HFFc6 (cell line): Measurements from ENCODE around the gene SORCS3. TPM values are rescaled to one million over a fixed set of nuclear protein-coding genes. Genes with fewer than 3 reads are reported as not detected.

Experiments used
- DNase-seq: peaks from one replicate; pipeline ENCODE4 v3.0.0-alpha.2; 2018
- H3K27ac Mint-ChIP-seq: 2 replicates; pipeline ENCODE4 v1.8.0; 2020; ENCODE audit warnings: mild to moderate bottlenecking, mixed read lengths
- H3K27me3 Mint-ChIP-seq: 2 replicates; pipeline ENCODE4 v1.8.0; 2021; ENCODE audit warnings: mild to moderate bottlenecking, moderate library complexity, mixed read lengths; ENCODE audit not compliant: insufficient read depth
- H3K36me3 Mint-ChIP-seq: 2 replicates; pipeline ENCODE4 v1.8.0; 2021; ENCODE audit warnings: low read depth, mixed read lengths
- H3K4me1 Mint-ChIP-seq: 2 replicates; pipeline ENCODE4 v1.8.0; 2020; ENCODE audit warnings: low read depth, mixed read lengths
- H3K4me3 Mint-ChIP-seq: 2 replicates; pipeline ENCODE4 v1.8.0; 2020; ENCODE audit warnings: mild to moderate bottlenecking, moderate library complexity, mixed read lengths
- H3K9me3 Mint-ChIP-seq: 2 replicates; pipeline ENCODE4 v1.8.0; 2020; ENCODE audit warnings: mild to moderate bottlenecking, mixed read lengths
- total RNA-seq, 6 experiments: library from RNA; stranded (reverse); fragmentation: NEBNext Ultra II Directional; extraction: Animal tissue kit (Norgen Biotek cat#: 25700); gene quantifications; 2 replicates in 1 of 6; 3 replicates in 5 of 6; pipeline ENCODE4 v1.2.3, GENCODE V29; 2021
- TF ChIP-seq, protein P1 (sequence below): fragments of 200-600 bp; sonication (generic); IDR thresholded peaks from 2 replicates; pipeline ENCODE4 v1.5.0; 2021; ENCODE audit warnings: antibody characterized with exemption, mild to moderate bottlenecking

Gene SORCS3
- total RNA-seq, 6 experiments from 2014 or later = not detected

DNA sequence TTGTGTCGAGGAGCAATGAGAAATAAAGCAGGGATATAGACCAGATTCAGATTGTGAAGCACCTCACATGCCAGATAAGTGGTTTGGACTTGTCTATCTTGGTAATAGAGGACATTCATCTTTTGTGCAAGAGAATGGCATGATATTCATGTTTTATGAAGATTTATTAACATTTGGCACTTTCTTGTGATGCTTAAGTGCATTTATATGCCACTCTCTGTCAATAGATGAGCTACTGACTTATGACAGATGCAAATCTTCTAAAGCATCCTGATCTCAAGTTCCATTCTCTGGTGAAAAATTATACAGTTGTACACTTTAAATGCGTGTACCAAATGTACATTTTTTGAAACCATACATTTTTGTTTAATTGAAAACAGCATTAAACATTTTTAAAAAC is 415.3 kb downstream of the SORCS3 start:
- Mint-ChIP-seq H3K4me1 (no peaks in the 10 kb centered on the region), H3K9me3 (peaks cover 31% of the 10 kb centered on the region), H3K4me3 (no peak overlapping the region), H3K36me3 (no peaks in the 10 kb centered on the region; the same call in 1 of the 2 replicates), H3K27ac (no peak overlapping the region), H3K27me3 (no peaks in the 10 kb centered on the region)
- DNase-seq = no peak
- TF ChIP-seq, protein P1, sequence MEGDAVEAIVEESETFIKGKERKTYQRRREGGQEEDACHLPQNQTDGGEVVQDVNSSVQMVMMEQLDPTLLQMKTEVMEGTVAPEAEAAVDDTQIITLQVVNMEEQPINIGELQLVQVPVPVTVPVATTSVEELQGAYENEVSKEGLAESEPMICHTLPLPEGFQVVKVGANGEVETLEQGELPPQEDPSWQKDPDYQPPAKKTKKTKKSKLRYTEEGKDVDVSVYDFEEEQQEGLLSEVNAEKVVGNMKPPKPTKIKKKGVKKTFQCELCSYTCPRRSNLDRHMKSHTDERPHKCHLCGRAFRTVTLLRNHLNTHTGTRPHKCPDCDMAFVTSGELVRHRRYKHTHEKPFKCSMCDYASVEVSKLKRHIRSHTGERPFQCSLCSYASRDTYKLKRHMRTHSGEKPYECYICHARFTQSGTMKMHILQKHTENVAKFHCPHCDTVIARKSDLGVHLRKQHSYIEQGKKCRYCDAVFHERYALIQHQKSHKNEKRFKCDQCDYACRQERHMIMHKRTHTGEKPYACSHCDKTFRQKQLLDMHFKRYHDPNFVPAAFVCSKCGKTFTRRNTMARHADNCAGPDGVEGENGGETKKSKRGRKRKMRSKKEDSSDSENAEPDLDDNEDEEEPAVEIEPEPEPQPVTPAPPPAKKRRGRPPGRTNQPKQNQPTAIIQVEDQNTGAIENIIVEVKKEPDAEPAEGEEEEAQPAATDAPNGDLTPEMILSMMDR = no peak

DNA sequence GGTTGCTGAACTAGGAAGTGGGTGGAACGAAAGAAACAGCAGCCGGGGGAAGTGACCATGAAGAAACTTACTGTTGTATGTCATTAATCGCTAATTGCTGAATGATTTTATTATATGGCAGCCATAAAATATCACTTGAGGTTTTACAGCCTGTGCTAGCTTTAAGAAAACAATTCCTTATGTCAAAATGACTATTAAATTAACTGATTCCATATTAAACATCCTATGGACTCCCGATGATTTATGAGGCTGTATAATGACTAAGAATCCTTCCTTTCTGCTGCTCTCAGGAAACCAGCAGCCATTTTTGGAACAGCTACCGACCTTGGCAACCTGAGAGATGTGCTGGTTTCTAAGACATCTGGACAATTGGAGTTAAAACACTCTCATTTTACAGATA is 421.9 kb downstream of the SORCS3 start:
- TF ChIP-seq, protein P1 = no peak
- H3K4me3 Mint-ChIP-seq = no peak overlapping the region
- H3K4me1 Mint-ChIP-seq = no peaks in the 10 kb centered on the region
- DNase-seq = no peak
- no peak overlapping the region for H3K27ac Mint-ChIP-seq
- H3K36me3 Mint-ChIP-seq = no peaks in the 10 kb centered on the region
- H3K9me3 Mint-ChIP-seq = peaks cover 33% of the 10 kb centered on the region
- no peaks in the 10 kb centered on the region; the same call in 1 of the 2 replicates for H3K27me3 Mint-ChIP-seq

DNA sequence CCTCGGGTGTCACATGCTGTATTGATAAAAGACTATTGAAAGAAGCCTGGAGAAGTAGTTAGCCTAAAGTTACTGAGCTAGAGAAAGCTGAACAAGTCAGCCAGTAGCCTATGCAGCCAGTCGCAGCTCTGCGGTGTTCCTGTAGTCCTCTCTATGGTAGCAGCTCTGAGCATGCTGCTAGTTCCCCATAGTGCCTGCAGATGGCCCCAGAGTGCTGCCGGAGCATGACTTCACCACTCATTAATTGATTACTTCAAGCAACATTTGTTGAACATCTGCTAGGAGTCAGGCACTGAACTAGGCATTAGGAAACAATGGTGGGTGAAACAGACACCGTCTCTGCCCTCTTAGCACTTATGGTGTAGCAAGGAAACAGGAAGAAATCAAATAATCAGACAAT is 422.7 kb downstream of the SORCS3 start:
- DNase-seq = no peak
- Mint-ChIP-seq H3K27ac (no peak overlapping the region), H3K27me3 (no peaks in the 10 kb centered on the region; the same call in 1 of the 2 replicates), H3K9me3 (peaks cover 28% of the 10 kb centered on the region), H3K4me1 (no peaks in the 10 kb centered on the region), H3K4me3 (no peak overlapping the region), H3K36me3 (no peaks in the 10 kb centered on the region)
- TF ChIP-seq, protein P1 = no peak; the same call in 1 of the 2 replicates

DNA sequence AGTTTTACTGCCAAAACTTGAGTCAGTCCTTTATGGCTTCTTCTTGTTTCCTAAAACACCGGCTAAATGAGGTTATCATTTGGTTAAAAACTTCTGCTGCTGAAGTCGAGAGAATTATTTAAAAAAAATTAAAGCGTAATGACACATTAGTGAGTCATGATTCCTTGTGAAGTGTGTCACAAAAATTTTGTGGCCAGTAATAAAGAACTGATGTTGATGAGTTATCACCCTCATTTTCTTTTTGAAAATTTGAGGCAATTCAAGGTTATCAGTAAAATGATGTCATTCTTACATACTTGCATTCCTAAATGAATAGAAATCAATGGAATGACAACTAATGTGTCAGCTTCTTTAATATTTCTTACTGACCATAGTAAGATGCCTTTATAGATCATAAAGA is 427.4 kb downstream of the SORCS3 start:
- DNase-seq = no peak
- Mint-ChIP-seq H3K4me3 (no peak overlapping the region), H3K4me1 (no peaks in the 10 kb centered on the region)

DNA sequence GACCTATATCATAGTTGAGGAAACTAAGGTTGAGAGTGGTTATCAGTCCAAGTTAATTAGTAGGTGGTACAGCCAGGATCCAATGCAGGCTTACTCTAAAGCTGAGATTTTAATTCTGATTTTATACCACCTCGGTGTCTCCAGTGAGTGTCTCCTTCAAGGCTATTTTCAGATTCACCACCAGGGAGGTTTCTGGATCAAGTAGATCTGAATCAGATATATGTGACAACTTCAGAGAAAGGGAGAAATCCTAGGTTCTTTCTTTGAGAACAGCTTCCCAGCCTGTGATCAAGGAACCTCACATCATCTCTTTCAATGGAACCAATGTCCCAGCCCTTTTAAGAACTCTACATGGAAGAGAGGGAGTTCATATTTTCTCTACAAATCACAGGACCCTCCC is 429.2 kb downstream of the SORCS3 start:
- no peak for DNase-seq
- Mint-ChIP-seq H3K4me1 (no peaks in the 10 kb centered on the region), H3K27ac (no peak overlapping the region), H3K36me3 (no peaks in the 10 kb centered on the region), H3K27me3 (no peaks in the 10 kb centered on the region), H3K4me3 (no peak overlapping the region), H3K9me3 (peaks cover 29% of the 10 kb centered on the region)
- TF ChIP-seq, protein P1 = no peak

More for the DNA sequence above, 427.4 kb downstream of the SORCS3 start:
- Mint-ChIP-seq H3K9me3 (peaks cover 27% of the 10 kb centered on the region), H3K27me3 (no peaks in the 10 kb centered on the region; the same call in 1 of the 2 replicates), H3K36me3 (no peaks in the 10 kb centered on the region), H3K27ac (no peak overlapping the region)
- TF ChIP-seq, protein P1 = no peak

DNA sequence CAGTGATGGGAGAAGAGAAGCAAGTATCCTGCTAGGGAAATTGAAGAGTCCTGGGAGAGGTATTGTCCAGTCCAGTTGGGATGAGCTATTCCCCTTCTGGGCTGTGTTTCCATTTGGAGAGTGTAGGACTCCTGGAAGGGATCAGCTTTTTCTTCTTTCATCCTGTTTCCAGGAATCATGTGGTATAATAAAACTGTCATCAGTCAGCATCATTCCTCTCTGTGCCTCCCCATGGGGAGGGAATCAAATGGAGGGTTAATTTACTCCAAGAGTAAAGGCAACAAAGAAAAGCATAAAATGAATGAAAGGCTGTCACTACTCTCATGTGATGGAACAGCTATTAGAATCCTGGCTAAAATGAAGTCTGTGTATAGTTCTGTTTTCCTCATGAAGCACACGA is 429.9 kb downstream of the SORCS3 start:
- Mint-ChIP-seq H3K9me3 (peaks cover 29% of the 10 kb centered on the region), H3K27ac (no peak overlapping the region), H3K27me3 (no peaks in the 10 kb centered on the region), H3K4me3 (no peak overlapping the region), H3K36me3 (no peaks in the 10 kb centered on the region), H3K4me1 (no peaks in the 10 kb centered on the region)
- TF ChIP-seq, protein P1 = no peak
- no peak for DNase-seq
